AG04450 (cell line): Measurements from ENCODE around the gene ZNF254. TPM values are rescaled to one million over a fixed set of nuclear protein-coding genes. Genes with fewer than 3 reads are reported as not detected.
"Not testable (repeated sequence)": the region's sequence is repeated elsewhere in the genome, so short reads cannot be mapped to it uniquely, and the experiment has no call there.

Experiments
- CTCF ChIA-PET: fragments of 300-600, 350-600 bp; formaldehyde crosslinking; extraction: SDS; loops from one replicate; lab custom pipeline; 2022; ENCODE audit warnings: antibody characterized with exemption, inconsistent platforms; lab: Charles Lee
- POLR2A ChIA-PET: fragments of 350-600 bp; formaldehyde crosslinking; extraction: SDS; loops from one replicate; lab custom pipeline; 2021; ENCODE audit warnings: antibody characterized with exemption, inconsistent platforms; lab: Yijun Ruan, JAX
- DNase-seq: peaks from one replicate; pipeline ENCODE4 v3.0.0-alpha.2; 2011; ENCODE audit warnings: low read depth, low spot score
- H3K27ac ChIP-seq: one replicate; pipeline ENCODE4 v1.5.1; 2012; ENCODE audit warnings: low read depth, low read length, control low read depth
- H3K27me3 ChIP-seq: one replicate; pipeline ENCODE4 v1.6.0; 2012; ENCODE audit warnings: low read length; ENCODE audit not compliant: control insufficient read depth, insufficient read depth
- H3K4me3 ChIP-seq: 2 replicates; pipeline ENCODE4 v1.5.1; 2011; ENCODE audit warnings: mild to moderate bottlenecking, low read depth, low read length, control low read depth
- H3K9me3 ChIP-seq: 2 replicates; pipeline ENCODE4 v1.5.1; 2012; ENCODE audit warnings: low read length; ENCODE audit not compliant: control insufficient read depth, insufficient read depth
- polyA minus RNA-seq: library from RNA; depleted of rRNA, polyadenylated mRNA; stranded (reverse); fragments of >200 nt; gene quantifications from 2 replicates; pipeline ENCODE4 v1.2.3, GENCODE V29; 2011; rRNA and poly(A)+ RNA removed
- polyA plus RNA-seq: library from polyadenylated mRNA; depleted of rRNA; stranded (reverse); fragments of >200 nt; gene quantifications from 2 replicates; pipeline ENCODE4 v1.2.3, GENCODE V29; 2011; rRNA removed
- TF ChIP-seq, protein P1 (sequence below): IDR thresholded peaks from 2 replicates; pipeline ENCODE4 v1.5.1; 2011; ENCODE audit warnings: low read depth, low read length, control low read depth, inconsistent platforms

The ZNF254 gene
- 8.7 and 11.4 TPM in 2 replicates for polyA plus RNA-seq
- 11.2 and 12.0 TPM in 2 replicates for polyA minus RNA-seq

DNA sequence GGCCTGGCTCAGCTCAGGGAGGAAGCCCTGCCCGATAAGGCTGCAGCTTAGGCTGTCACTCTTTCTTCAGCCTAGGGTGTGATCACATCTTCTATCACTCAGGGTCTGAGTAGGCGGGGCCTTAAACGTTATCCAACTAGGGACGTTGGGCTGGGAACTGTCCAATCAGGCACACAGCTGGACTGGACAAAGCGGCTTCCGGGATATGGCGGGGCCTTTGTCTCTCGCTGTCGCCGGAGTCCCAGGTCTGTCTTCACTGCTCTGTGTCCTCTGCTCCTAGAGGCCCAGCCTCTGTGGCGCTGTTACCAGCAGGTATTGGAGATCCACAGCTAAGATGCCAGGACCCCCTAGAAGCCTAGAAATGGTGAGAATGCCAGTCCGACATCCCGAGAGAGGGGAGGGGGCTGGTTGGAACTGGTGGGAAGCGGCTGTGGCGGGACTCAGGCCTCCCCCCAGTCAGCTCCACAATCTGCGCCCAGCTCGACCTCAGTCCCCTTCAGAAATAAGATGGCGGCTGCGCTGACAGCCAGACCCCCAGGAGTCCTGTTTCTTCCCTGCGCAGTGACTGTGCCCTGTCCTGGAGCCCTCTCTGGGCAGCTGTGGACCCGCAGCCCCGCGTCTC lies at the start of gene ZNF254:
Gene ZNF254 (plus strand): TSS at position 214 of the 622 bp plus-strand sequence. CDS start 121 bp downstream, at position 335.
- ChIA-PET CTCF (no interaction called here), POLR2A (interaction anchor here (1.0 to 1.9 kb wide), 3 partner anchors 41 to 129 kb away, joined by 3 to 13 read pairs (median 3); no protein-coding TSS in a partner anchor)
- Histone ChIP-seq H3K4me3 (peak within 1 kb of the TSS; percentile 96), H3K9me3 (no peaks in the 10 kb centered on the region), H3K27me3 (no peaks in the 10 kb centered on the region), H3K27ac (peak within 1 kb of the TSS; percentile 96)
- peak; percentile 82 for DNase-seq
- TF ChIP-seq, protein P1, sequence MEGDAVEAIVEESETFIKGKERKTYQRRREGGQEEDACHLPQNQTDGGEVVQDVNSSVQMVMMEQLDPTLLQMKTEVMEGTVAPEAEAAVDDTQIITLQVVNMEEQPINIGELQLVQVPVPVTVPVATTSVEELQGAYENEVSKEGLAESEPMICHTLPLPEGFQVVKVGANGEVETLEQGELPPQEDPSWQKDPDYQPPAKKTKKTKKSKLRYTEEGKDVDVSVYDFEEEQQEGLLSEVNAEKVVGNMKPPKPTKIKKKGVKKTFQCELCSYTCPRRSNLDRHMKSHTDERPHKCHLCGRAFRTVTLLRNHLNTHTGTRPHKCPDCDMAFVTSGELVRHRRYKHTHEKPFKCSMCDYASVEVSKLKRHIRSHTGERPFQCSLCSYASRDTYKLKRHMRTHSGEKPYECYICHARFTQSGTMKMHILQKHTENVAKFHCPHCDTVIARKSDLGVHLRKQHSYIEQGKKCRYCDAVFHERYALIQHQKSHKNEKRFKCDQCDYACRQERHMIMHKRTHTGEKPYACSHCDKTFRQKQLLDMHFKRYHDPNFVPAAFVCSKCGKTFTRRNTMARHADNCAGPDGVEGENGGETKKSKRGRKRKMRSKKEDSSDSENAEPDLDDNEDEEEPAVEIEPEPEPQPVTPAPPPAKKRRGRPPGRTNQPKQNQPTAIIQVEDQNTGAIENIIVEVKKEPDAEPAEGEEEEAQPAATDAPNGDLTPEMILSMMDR: no peak

DNA sequence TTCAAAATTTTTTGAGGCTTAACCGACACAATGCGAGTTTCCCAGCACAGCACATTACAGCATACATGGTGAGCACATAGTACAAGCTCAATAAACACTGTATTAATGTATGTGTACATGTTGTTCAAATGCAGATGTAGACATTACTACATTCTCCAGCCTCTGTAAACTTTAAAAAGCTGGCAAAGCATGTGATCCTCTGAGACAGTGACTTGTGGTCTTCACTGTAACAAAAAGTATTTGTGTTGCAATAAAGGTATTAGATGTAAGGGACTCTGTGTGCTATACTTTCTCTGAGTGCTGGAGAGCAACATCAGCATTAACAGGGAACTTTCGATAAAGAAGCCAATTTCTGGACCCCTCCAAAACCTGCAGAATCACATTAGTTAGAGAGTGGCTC lies 46.4 kb upstream of the ZNF254 start:
- H3K9me3 ChIP-seq: peaks cover 8% of the 10 kb centered on the region; the same call in 1 of the 2 replicates
- no peaks in the 10 kb centered on the region for H3K27me3 ChIP-seq
- no peak for DNase-seq
- no peak overlapping the region for H3K4me3 ChIP-seq
- ChIA-PET CTCF (interaction anchor here (1.6 kb wide), 1 partner anchor 119 kb away, joined by 3 read pairs; no protein-coding TSS in a partner anchor), POLR2A (no interaction called here)
- TF ChIP-seq, protein P1: no peak
- no peak overlapping the region for H3K27ac ChIP-seq

DNA sequence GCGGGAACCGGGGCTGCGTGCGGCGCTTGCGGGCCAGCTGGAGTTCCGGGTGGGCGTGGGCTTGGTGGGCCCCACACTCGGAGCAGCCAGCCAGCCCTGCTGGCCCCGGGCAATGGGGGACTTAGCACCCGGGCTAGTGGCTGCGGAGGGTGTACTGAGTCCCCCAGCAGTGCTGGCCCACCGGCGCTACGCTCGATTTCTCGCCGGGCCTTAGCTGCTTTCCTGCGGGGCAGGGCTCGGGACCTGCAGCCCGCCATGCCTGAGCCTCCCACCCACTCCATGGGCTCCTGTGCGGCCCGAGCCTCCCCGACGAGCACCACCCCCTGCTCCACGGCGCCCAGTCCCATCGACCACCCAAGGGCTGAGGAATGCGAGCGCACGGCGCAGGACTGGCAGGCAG lies 45.7 kb upstream of the ZNF254 start:
- CTCF ChIA-PET, H3K27me3 ChIP-seq, H3K9me3 ChIP-seq, DNase-seq, H3K27ac ChIP-seq, H3K4me3 ChIP-seq, POLR2A ChIA-PET: not testable (repeated sequence)

DNA sequence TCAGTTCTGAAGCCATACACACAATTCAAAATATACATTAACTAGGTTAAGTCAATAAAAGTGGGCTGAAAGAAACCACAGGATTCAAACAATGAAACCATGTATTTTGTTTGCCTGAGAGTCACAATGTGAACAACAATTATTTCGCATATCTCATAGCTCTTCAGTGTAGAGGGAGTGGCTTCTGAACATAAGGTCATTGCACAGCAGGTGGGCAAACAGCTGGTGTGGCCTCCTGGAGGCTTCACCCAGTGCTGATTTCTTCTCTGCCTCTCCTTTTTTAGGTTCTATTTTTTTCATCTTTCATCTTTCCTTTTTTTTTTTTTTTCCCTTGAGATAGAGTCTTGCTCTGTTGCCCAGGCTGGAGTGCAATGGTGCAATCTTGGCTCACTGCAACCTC lies 40.4 kb upstream of the ZNF254 start:
- H3K27ac ChIP-seq: no peak overlapping the region
- DNase-seq: no peak
- ChIA-PET POLR2A (interaction anchor here (1.2 kb wide), 1 partner anchor 40 kb away, joined by 3 read pairs; the partner anchor contains the start of gene ZNF254), CTCF (no interaction called here)
- H3K27me3 ChIP-seq: no peaks in the 10 kb centered on the region
- H3K9me3 ChIP-seq: no peaks in the 10 kb centered on the region
- no peak overlapping the region for H3K4me3 ChIP-seq
- TF ChIP-seq, protein P1: no peak

DNA sequence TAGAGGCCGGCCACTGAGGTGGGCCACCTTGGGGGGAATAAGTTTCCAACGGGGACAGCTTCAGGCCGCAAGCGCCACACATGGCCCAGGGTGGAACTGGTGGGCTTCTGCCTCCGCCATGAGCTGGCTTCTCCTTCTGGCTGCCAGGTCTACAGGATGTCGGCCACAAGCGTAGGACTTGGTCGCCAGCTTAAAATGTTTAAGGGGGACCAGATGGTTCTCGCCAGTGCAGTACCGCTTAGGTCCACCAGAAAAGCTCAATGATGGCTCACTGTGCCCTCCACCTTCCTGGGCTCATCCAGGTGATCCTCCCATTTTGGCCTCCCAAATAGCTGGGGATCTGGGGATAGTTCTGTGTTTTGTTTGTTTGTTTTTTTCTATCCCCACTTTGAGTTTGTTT lies 38.7 kb upstream of the ZNF254 start:
- POLR2A ChIA-PET: no interaction called here
- Histone ChIP-seq H3K4me3 (no peak overlapping the region), H3K27me3 (no peaks in the 10 kb centered on the region), H3K27ac (no peak overlapping the region), H3K9me3 (no peaks in the 10 kb centered on the region)
- TF ChIP-seq, protein P1: no peak
- CTCF ChIA-PET: interaction anchor here (0.9 kb wide), 1 partner anchor 14 kb away, joined by 3 read pairs; no protein-coding TSS in a partner anchor
- no peak for DNase-seq
